Keratinocyte (primary cell): ENCODE measurements around the gene RPS29.

Experiments
- EZH2 ChIP-seq: IDR thresholded peaks from one replicate; pipeline ENCODE4 v1.6.1; 2012; ENCODE audit warnings: inconsistent platforms, mild to moderate bottlenecking, low read length, moderate library complexity
- TF ChIP-seq, protein P1 (sequence below), 3 experiments: IDR thresholded peaks in 1 of 3; conservative IDR thresholded peaks in 1 of 3; optimal IDR thresholded peaks in 1 of 3; 2 replicates in 2 of 3; 3 replicates in 1 of 3; pipeline versions ENCODE3 to v1.5.1; 2011; ENCODE audit warnings: low read length in 3 of 3, mild to moderate bottlenecking in 3 of 3, moderate library complexity in 2 of 3, control low read depth in 1 of 3, inconsistent platforms in 1 of 3; ENCODE audit not compliant: insufficient read depth in 2 of 3; ENCODE audit errors: extremely low read depth in 1 of 3

GRCh38 chr14:49623941-49624839 lies 38.0 kb upstream of the RPS29 start:
- TF ChIP-seq, protein P1, sequence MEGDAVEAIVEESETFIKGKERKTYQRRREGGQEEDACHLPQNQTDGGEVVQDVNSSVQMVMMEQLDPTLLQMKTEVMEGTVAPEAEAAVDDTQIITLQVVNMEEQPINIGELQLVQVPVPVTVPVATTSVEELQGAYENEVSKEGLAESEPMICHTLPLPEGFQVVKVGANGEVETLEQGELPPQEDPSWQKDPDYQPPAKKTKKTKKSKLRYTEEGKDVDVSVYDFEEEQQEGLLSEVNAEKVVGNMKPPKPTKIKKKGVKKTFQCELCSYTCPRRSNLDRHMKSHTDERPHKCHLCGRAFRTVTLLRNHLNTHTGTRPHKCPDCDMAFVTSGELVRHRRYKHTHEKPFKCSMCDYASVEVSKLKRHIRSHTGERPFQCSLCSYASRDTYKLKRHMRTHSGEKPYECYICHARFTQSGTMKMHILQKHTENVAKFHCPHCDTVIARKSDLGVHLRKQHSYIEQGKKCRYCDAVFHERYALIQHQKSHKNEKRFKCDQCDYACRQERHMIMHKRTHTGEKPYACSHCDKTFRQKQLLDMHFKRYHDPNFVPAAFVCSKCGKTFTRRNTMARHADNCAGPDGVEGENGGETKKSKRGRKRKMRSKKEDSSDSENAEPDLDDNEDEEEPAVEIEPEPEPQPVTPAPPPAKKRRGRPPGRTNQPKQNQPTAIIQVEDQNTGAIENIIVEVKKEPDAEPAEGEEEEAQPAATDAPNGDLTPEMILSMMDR (optimal IDR thresholded peaks at IDR 0.05 in 1 of 3, IDR thresholded peaks at IDR 0.05 in 1 of 3, conservative IDR thresholded peaks at IDR 0.05 in 1 of 3; ENCODE audit: extremely low read depth in 1 of 3, insufficient read depth in 2 of 3, low read length in 3 of 3), result no peak
- no peak for TF ChIP-seq EZH2
